Measurements from ENCODE around the gene LRP8. TPM values are rescaled to one million over a fixed set of nuclear protein-coding genes. Genes with fewer than 3 reads are reported as not detected.

The LRP8 gene
- total RNA-seq, 5 donors from 2014 or later (not counting 1 experiment from before 2014, with no cell fraction given): 8.9 to 21.5 (median 19.8) TPM

- H3K9me3 ChIP-seq: no peaks in the 10 kb centered on the region
- 100% methylated on average over 4 of the region's 4 CpGs for WGBS (ENCODE audit: insufficient coverage)
- Mint-ChIP-seq H3K4me1 (no peaks in the 10 kb centered on the region), H3K27me3 (no peaks in the 10 kb centered on the region), H3K4me3 (no peak overlapping the region), H3K9me3 (no peaks in the 10 kb centered on the region), H3K36me3 (no peaks in the 10 kb centered on the region), H3K27ac (no peak overlapping the region)
- POLR2A ChIA-PET: no interaction called here
- no peak overlapping the region for H3K4me3 ChIP-seq (ENCODE audit: control insufficient read depth in 1 of 2, extremely low read depth in 1 of 2, low read length in 1 of 2)
- no peak overlapping the region for H3K27ac ChIP-seq (ENCODE audit: low read length)
- CTCF ChIA-PET: no interaction called here
- no peak for ATAC-seq (replicated peaks in 1 of 4)
- DNase-seq: no peak
- H3K4me1 ChIP-seq (ENCODE audit: control insufficient read depth in 1 of 2, extremely low read depth in 1 of 2, insufficient read depth in 2 of 2, low read length in 2 of 2): no peaks in the 10 kb centered on the region
- H3K27me3 ChIP-seq (replicated peaks in 1 of 2; ENCODE audit: control insufficient read depth in 2 of 2, extremely low read depth in 1 of 2, insufficient read depth in 2 of 2, low read length in 1 of 2): no peaks in the 10 kb centered on the region
- peaks cover 0 to 3% of the 10 kb centered on the region in 2 donors for H3K36me3 ChIP-seq (ENCODE audit: control insufficient read depth in 2 of 2, extremely low read depth in 1 of 2, insufficient read depth in 1 of 2, low read length in 1 of 2)
These were observed 53.8 kb downstream of the LRP8 start for GRCh38 chr1:53274026-53274425.

GRCh38 chr1:53273526-53273925 lies 54.3 kb downstream of the LRP8 start:
- DNase-seq: no peak
- no peaks in the 10 kb centered on the region for H3K9me3 Mint-ChIP-seq
- no peaks in the 10 kb centered on the region for H3K36me3 Mint-ChIP-seq
- CTCF ChIA-PET: no interaction called here
- Histone ChIP-seq H3K36me3 (ENCODE audit: control insufficient read depth in 2 of 2, extremely low read depth in 1 of 2, insufficient read depth in 1 of 2, low read length in 1 of 2) (peaks cover 0 to 3% of the 10 kb centered on the region in 2 donors), H3K9me3 (no peaks in the 10 kb centered on the region), H3K4me3 (ENCODE audit: control insufficient read depth in 1 of 2, extremely low read depth in 1 of 2, low read length in 1 of 2) (no peak overlapping the region), H3K27ac (ENCODE audit: low read length) (no peak overlapping the region), H3K4me1 (ENCODE audit: control insufficient read depth in 1 of 2, extremely low read depth in 1 of 2, insufficient read depth in 2 of 2, low read length in 2 of 2) (no peaks in the 10 kb centered on the region), H3K27me3 (replicated peaks in 1 of 2; ENCODE audit: control insufficient read depth in 2 of 2, extremely low read depth in 1 of 2, insufficient read depth in 2 of 2, low read length in 1 of 2) (no peaks in the 10 kb centered on the region)
- no peak overlapping the region for H3K4me3 Mint-ChIP-seq
- ATAC-seq (replicated peaks in 1 of 4): no peak
- H3K27ac Mint-ChIP-seq: no peak overlapping the region
- POLR2A ChIA-PET: no interaction called here
- H3K4me1 Mint-ChIP-seq: no peaks in the 10 kb centered on the region
- H3K27me3 Mint-ChIP-seq: no peaks in the 10 kb centered on the region
- no CpG with 5 or more reads among the region's 2 CpGs for WGBS (ENCODE audit: insufficient coverage)

DNA sequence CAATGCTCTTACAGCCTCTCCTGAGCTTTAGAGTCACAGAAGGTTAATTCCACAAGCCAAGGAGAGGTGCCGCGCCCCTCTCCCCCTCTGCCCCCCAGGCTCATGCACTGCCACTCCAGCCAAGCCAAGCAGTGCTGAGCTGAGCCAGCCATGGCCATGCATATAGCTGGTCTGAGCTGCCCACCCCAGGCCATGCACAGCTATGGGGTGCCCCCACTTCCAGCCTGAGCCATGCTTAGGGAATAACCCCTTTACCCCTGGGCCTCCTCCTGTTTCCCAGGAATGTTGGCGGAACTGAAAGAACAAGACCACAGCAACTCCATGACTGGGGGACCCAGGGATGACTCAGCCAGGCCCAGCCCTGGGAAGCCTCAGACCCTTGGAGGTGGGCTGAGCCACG lies 55.5 kb downstream of the LRP8 start:
- H3K4me1 ChIP-seq (ENCODE audit: control insufficient read depth in 1 of 2, extremely low read depth in 1 of 2, insufficient read depth in 2 of 2, low read length in 2 of 2): no peaks in the 10 kb centered on the region
- ChIA-PET CTCF (no interaction called here), POLR2A (no interaction called here)
- H3K36me3 Mint-ChIP-seq: no peaks in the 10 kb centered on the region
- no peak overlapping the region for H3K4me3 Mint-ChIP-seq
- peaks cover 0 to 3% of the 10 kb centered on the region in 2 donors for H3K36me3 ChIP-seq (ENCODE audit: control insufficient read depth in 2 of 2, extremely low read depth in 1 of 2, insufficient read depth in 1 of 2, low read length in 1 of 2)
- no peak overlapping the region for H3K27ac Mint-ChIP-seq
- H3K4me1 Mint-ChIP-seq: no peaks in the 10 kb centered on the region
- DNase-seq (no peak), ATAC-seq (replicated peaks in 1 of 4) (no peak)
- H3K9me3 Mint-ChIP-seq: no peaks in the 10 kb centered on the region
- no peaks in the 10 kb centered on the region for H3K27me3 Mint-ChIP-seq
- no peak overlapping the region for H3K27ac ChIP-seq (ENCODE audit: low read length)
- 100% methylated on average over 4 of the region's 4 CpGs for WGBS (ENCODE audit: insufficient coverage)
- no peak overlapping the region for H3K4me3 ChIP-seq (ENCODE audit: control insufficient read depth in 1 of 2, extremely low read depth in 1 of 2, low read length in 1 of 2)
- no peaks in the 10 kb centered on the region for H3K9me3 ChIP-seq
- no peaks in the 10 kb centered on the region for H3K27me3 ChIP-seq (replicated peaks in 1 of 2; ENCODE audit: control insufficient read depth in 2 of 2, extremely low read depth in 1 of 2, insufficient read depth in 2 of 2, low read length in 1 of 2)

DNA sequence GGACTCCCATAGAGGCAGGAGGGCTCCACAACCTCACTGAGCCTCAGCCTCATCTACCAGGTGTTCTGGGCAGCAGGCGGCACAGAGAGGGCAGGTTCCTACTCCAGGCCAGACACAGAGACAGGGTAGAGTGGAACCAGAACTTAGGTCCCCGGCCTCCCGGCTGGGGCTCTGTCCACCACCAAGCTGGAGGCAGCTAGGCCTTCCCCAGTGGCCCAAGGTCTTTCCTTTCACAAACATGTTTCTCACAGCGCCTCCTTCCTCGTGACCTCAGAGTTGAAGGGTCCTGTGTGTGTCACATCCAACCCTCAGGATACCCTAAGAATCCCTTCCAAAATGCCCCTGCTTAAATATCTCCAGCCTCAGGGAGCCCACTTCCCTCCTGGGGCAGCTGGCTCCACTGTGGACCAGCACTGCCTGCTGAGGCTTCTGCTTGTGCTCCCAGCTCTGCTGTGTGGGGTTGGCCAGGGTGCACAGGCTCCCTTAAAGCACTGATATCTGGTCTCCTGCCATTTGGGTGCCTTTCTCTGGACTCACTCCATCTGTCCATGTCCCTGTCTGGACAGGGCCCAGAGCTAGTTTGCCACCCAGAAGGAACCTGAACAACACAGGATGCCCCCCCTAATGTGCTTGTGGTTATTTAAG lies 56.3 kb downstream of the LRP8 start:
- Mint-ChIP-seq H3K9me3 (no peaks in the 10 kb centered on the region), H3K36me3 (peaks cover under 1% of the 10 kb centered on the region), H3K4me3 (no peak overlapping the region), H3K27ac (no peak overlapping the region), H3K27me3 (no peaks in the 10 kb centered on the region), H3K4me1 (no peaks in the 10 kb centered on the region)
- POLR2A ChIA-PET: no interaction called here
- WGBS (ENCODE audit: insufficient coverage): 100% methylated on average over 5 of the region's 5 CpGs
- no peak overlapping the region for H3K27ac ChIP-seq (ENCODE audit: low read length)
- no peaks in the 10 kb centered on the region for H3K9me3 ChIP-seq
- no peaks in the 10 kb centered on the region for H3K4me1 ChIP-seq (ENCODE audit: control insufficient read depth in 1 of 2, extremely low read depth in 1 of 2, insufficient read depth in 2 of 2, low read length in 2 of 2)
- CTCF ChIA-PET: no interaction called here
- peaks cover 3% of the 10 kb centered on the region in 2 donors for H3K36me3 ChIP-seq (ENCODE audit: control insufficient read depth in 2 of 2, extremely low read depth in 1 of 2, insufficient read depth in 1 of 2, low read length in 1 of 2)
- ATAC-seq (replicated peaks in 1 of 4) (no peak), DNase-seq (no peak)
- no peaks in the 10 kb centered on the region for H3K27me3 ChIP-seq (replicated peaks in 1 of 2; ENCODE audit: control insufficient read depth in 2 of 2, extremely low read depth in 1 of 2, insufficient read depth in 2 of 2, low read length in 1 of 2)
- H3K4me3 ChIP-seq (ENCODE audit: control insufficient read depth in 1 of 2, extremely low read depth in 1 of 2, low read length in 1 of 2): no peak overlapping the region

- Histone ChIP-seq H3K27me3 (replicated peaks in 1 of 2; ENCODE audit: control insufficient read depth in 2 of 2, extremely low read depth in 1 of 2, insufficient read depth in 2 of 2, low read length in 1 of 2) (no peaks in the 10 kb centered on the region), H3K4me1 (ENCODE audit: control insufficient read depth in 1 of 2, extremely low read depth in 1 of 2, insufficient read depth in 2 of 2, low read length in 2 of 2) (no peaks in the 10 kb centered on the region), H3K4me3 (ENCODE audit: control insufficient read depth in 1 of 2, extremely low read depth in 1 of 2, low read length in 1 of 2) (no peak overlapping the region), H3K27ac (ENCODE audit: low read length) (no peak overlapping the region), H3K36me3 (ENCODE audit: control insufficient read depth in 2 of 2, extremely low read depth in 1 of 2, insufficient read depth in 1 of 2, low read length in 1 of 2) (peaks cover 3 to 8% of the 10 kb centered on the region in 2 donors), H3K9me3 (no peaks in the 10 kb centered on the region)
- H3K4me1 Mint-ChIP-seq: no peaks in the 10 kb centered on the region
- ChIA-PET CTCF (no interaction called here), POLR2A (no interaction called here)
- H3K9me3 Mint-ChIP-seq: no peaks in the 10 kb centered on the region
- DNase-seq (no peak), ATAC-seq (replicated peaks in 1 of 4) (no peak)
- H3K27ac Mint-ChIP-seq: no peak overlapping the region
- no peak overlapping the region for H3K4me3 Mint-ChIP-seq
- 100% methylated on average over 7 of the region's 8 CpGs for WGBS (ENCODE audit: insufficient coverage)
- no peaks in the 10 kb centered on the region for H3K27me3 Mint-ChIP-seq
- H3K36me3 Mint-ChIP-seq: peaks cover 7% of the 10 kb centered on the region
These were observed 57.0 kb downstream of the LRP8 start for GRCh38 chr1:53270873-53271272.

GRCh38 chr1:53270107-53270506 lies 57.8 kb downstream of the LRP8 start:
- no peaks in the 10 kb centered on the region for H3K9me3 Mint-ChIP-seq
- Histone ChIP-seq H3K4me3 (ENCODE audit: control insufficient read depth in 1 of 2, extremely low read depth in 1 of 2, low read length in 1 of 2) (no peak overlapping the region), H3K4me1 (ENCODE audit: control insufficient read depth in 1 of 2, extremely low read depth in 1 of 2, insufficient read depth in 2 of 2, low read length in 2 of 2) (no peaks in the 10 kb centered on the region), H3K27ac (ENCODE audit: low read length) (no peak overlapping the region), H3K36me3 (ENCODE audit: control insufficient read depth in 2 of 2, extremely low read depth in 1 of 2, insufficient read depth in 1 of 2, low read length in 1 of 2) (peaks cover under 1 to 10% of the 10 kb centered on the region in 2 donors), H3K9me3 (no peaks in the 10 kb centered on the region), H3K27me3 (replicated peaks in 1 of 2; ENCODE audit: control insufficient read depth in 2 of 2, extremely low read depth in 1 of 2, insufficient read depth in 2 of 2, low read length in 1 of 2) (no peaks in the 10 kb centered on the region)
- no peak overlapping the region for H3K4me3 Mint-ChIP-seq
- CTCF ChIA-PET: no interaction called here
- peaks cover 14% of the 10 kb centered on the region for H3K36me3 Mint-ChIP-seq
- H3K4me1 Mint-ChIP-seq: no peaks in the 10 kb centered on the region
- POLR2A ChIA-PET: no interaction called here
- H3K27ac Mint-ChIP-seq: no peak overlapping the region
- DNase-seq (no peak), ATAC-seq (replicated peaks in 1 of 4) (no peak)
- no peaks in the 10 kb centered on the region for H3K27me3 Mint-ChIP-seq
- WGBS (ENCODE audit: insufficient coverage): no CpG with 5 or more reads among the region's 1 CpG

DNA sequence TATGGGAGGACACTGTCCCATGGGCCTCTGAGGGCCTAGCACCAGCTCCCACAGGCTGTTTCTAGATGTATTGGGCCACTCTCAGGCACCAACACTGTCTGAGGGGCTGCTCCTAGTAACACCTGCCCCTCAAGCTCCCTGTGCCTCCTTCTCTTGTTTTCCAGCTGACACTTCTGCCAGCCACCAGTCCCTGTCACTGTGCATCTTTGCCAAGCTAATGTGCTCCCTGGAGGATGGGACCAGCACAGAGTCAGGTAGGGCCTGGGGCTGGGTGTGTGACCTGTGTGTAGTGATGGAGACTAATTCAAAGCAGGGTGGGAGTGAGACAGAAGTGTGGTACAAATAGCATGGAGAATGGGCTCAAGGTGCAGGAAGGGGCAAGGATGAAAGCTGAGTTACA lies 60.1 kb downstream of the LRP8 start:
- DNase-seq (no peak), ATAC-seq (replicated peaks in 1 of 4) (no peak)
- Histone ChIP-seq H3K9me3 (no peaks in the 10 kb centered on the region), H3K4me3 (ENCODE audit: control insufficient read depth in 1 of 2, extremely low read depth in 1 of 2, low read length in 1 of 2) (no peak overlapping the region), H3K36me3 (ENCODE audit: control insufficient read depth in 2 of 2, extremely low read depth in 1 of 2, insufficient read depth in 1 of 2, low read length in 1 of 2) (peaks cover 10 to 31% of the 10 kb centered on the region in 2 donors), H3K27ac (ENCODE audit: low read length) (no peak overlapping the region), H3K4me1 (ENCODE audit: control insufficient read depth in 1 of 2, extremely low read depth in 1 of 2, insufficient read depth in 2 of 2, low read length in 2 of 2) (no peaks in the 10 kb centered on the region), H3K27me3 (replicated peaks in 1 of 2; ENCODE audit: control insufficient read depth in 2 of 2, extremely low read depth in 1 of 2, insufficient read depth in 2 of 2, low read length in 1 of 2) (no peaks in the 10 kb centered on the region)
- no peaks in the 10 kb centered on the region for H3K9me3 Mint-ChIP-seq
- CTCF ChIA-PET: interaction anchor here in 1 of 2 donors (0.6 kb wide), 1 partner anchor 1987 kb away, joined by 4 read pairs; no protein-coding TSS in a partner anchor
- H3K4me3 Mint-ChIP-seq: no peak overlapping the region
- POLR2A ChIA-PET: no interaction called here
- no peaks in the 10 kb centered on the region for H3K4me1 Mint-ChIP-seq
- H3K27me3 Mint-ChIP-seq: no peaks in the 10 kb centered on the region
- H3K27ac Mint-ChIP-seq: no peak overlapping the region
- H3K36me3 Mint-ChIP-seq: peaks cover 34% of the 10 kb centered on the region
